ENCODE measurements around the gene THYN1.

Gene THYN1

DNA sequence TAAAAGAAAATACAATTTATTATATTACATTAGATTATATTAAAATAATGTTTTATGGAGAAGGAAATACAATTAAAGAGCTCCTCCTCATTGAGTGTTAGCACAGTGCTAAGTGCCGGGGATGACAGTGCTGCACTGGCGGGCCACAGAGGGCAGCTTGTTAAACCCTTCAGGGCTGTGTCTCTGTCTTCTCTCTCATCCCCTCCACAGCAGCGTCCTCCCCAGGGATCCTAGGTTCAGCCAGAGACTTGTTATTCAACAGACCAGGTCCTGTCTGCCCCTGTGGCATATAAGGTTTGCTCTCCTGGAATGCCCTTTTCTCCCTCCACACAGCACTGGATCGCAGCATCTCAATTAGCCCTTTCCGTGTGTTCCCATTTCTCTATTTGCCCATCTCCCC, 14.2 kb downstream of the THYN1 start:
- Histone ChIP-seq H3K79me2 (ENCODE audit: low read length) (peaks cover 17% of the 10 kb centered on the region), H3K27me3 (replicated peaks; ENCODE audit: insufficient read depth, low read length) (no peaks in the 10 kb centered on the region), H3F3A (ENCODE audit: insufficient read depth, low read length) (no peaks in the 10 kb centered on the region), H3K9me3 (replicated peaks; ENCODE audit: insufficient read depth, low read length) (no peaks in the 10 kb centered on the region), H3K4me2 (ENCODE audit: low read depth, low read length) (no peak overlapping the region), H2AFZ (ENCODE audit: low read length) (no peak overlapping the region), H3K27ac (ENCODE audit: low read length) (no peak overlapping the region), H3K36me3 (replicated peaks; ENCODE audit: insufficient read depth, low read length) (no peaks in the 10 kb centered on the region; the same call in 1 of the 2 replicates), H3K4me3 (ENCODE audit: low read length) (no peak overlapping the region), H4K20me1 (ENCODE audit: insufficient read depth, low read length) (no peaks in the 10 kb centered on the region), H3K9me2 (replicated peaks; ENCODE audit: insufficient read depth, low read length) (no peaks in the 10 kb centered on the region), H3K9ac (ENCODE audit: low read length) (no peak overlapping the region), H3K4me1 (ENCODE audit: low read length) (no peaks in the 10 kb centered on the region)
- no peak for DNase-seq
- TF ChIP-seq EZH2phosphoT487 (IDR thresholded peaks at IDR 0.05; ENCODE audit: low read length) = no peak
- TF ChIP-seq EZH2 (optimal IDR thresholded peaks at IDR 0.05; ENCODE audit: low read depth, low read length) = no peak
- TF ChIP-seq, protein P1, sequence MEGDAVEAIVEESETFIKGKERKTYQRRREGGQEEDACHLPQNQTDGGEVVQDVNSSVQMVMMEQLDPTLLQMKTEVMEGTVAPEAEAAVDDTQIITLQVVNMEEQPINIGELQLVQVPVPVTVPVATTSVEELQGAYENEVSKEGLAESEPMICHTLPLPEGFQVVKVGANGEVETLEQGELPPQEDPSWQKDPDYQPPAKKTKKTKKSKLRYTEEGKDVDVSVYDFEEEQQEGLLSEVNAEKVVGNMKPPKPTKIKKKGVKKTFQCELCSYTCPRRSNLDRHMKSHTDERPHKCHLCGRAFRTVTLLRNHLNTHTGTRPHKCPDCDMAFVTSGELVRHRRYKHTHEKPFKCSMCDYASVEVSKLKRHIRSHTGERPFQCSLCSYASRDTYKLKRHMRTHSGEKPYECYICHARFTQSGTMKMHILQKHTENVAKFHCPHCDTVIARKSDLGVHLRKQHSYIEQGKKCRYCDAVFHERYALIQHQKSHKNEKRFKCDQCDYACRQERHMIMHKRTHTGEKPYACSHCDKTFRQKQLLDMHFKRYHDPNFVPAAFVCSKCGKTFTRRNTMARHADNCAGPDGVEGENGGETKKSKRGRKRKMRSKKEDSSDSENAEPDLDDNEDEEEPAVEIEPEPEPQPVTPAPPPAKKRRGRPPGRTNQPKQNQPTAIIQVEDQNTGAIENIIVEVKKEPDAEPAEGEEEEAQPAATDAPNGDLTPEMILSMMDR (IDR thresholded peaks at IDR 0.05; ENCODE audit: low read length) = no peak

DNA sequence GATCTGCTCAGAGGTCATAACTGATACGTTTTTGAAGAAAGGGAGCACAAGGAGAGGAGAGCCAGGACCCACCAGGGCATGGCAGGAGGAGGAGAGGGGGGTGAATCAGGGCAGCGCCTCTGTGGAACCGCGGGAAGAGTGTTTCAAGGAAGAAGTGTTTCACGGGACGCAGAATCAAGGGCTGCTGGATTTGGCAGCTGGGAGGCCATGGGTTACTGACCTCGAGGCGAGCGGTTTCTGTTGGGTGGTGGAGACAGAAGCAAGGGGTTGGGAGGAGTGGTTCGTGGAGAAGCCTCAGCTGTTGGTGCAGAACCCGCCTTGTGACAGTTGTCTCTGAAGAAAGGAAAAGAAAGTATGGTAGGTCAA, 15.6 kb downstream of the THYN1 start:
- DNase-seq = no peak
- H3K36me3 ChIP-seq (replicated peaks; ENCODE audit: insufficient read depth, low read length) = no peaks in the 10 kb centered on the region
- no peaks in the 10 kb centered on the region for H3K4me1 ChIP-seq (ENCODE audit: low read length)
- H3K9ac ChIP-seq (ENCODE audit: low read length) = no peak overlapping the region
- no peak overlapping the region for H3K4me2 ChIP-seq (ENCODE audit: low read depth, low read length)
- H3K9me3 ChIP-seq (replicated peaks; ENCODE audit: insufficient read depth, low read length) = no peaks in the 10 kb centered on the region
- H3K27ac ChIP-seq (ENCODE audit: low read length) = no peak overlapping the region
- TF ChIP-seq EZH2 (optimal IDR thresholded peaks at IDR 0.05; ENCODE audit: low read depth, low read length) = no peak
- TF ChIP-seq, protein P1 (IDR thresholded peaks at IDR 0.05; ENCODE audit: low read length) = no peak
- no peak for TF ChIP-seq EZH2phosphoT487 (IDR thresholded peaks at IDR 0.05; ENCODE audit: low read length)
- no peaks in the 10 kb centered on the region for H3K9me2 ChIP-seq (replicated peaks; ENCODE audit: insufficient read depth, low read length)
- H3F3A ChIP-seq (ENCODE audit: insufficient read depth, low read length) = no peaks in the 10 kb centered on the region
- H3K79me2 ChIP-seq (ENCODE audit: low read length) = peaks cover 31% of the 10 kb centered on the region
- H4K20me1 ChIP-seq (ENCODE audit: insufficient read depth, low read length) = no peaks in the 10 kb centered on the region
- H2AFZ ChIP-seq (ENCODE audit: low read length) = no peak overlapping the region
- H3K4me3 ChIP-seq (ENCODE audit: low read length) = no peak overlapping the region
- H3K27me3 ChIP-seq (replicated peaks; ENCODE audit: insufficient read depth, low read length) = no peaks in the 10 kb centered on the region

DNA sequence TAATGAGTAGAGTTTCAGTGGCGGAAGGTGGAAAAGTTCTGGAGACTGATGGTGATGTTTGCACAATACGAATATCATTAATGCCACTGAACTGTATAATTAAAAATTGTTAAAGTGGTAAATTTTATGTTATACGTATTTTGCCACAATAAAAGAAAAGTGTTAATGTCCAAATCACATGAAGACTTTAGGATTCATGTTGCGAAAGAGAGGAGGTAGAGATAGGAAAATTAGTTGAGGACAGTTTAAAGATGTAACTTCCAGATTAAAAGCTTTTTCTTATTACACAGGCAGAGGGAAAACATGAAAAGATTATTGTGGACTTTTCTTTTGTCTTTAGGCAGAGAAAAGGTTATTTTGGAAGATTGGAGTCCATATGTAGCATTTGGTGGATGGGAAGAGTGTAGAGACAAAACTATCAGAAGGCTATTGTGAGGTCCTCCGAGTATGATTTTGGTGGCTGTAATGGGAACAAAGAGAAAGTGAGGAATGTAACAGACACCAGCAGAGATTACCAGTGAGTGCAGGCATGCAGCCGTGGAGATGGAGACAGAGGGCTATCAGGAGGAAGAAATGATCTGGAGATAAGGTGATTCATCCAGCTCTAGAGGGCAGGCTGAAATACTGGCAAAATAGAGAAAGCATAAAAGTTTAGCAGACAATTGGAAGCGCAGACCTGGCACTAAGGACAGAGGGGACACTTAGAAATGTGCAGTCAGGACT, 16.2 kb downstream of the THYN1 start:
- H3K4me1 ChIP-seq (ENCODE audit: low read length) = no peaks in the 10 kb centered on the region
- H3K27ac ChIP-seq (ENCODE audit: low read length) = no peak overlapping the region
- no peaks in the 10 kb centered on the region for H4K20me1 ChIP-seq (ENCODE audit: insufficient read depth, low read length)
- H3K79me2 ChIP-seq (ENCODE audit: low read length) = peaks cover 36% of the 10 kb centered on the region
- no peak overlapping the region for H3K4me2 ChIP-seq (ENCODE audit: low read depth, low read length)
- no peak overlapping the region for H3K4me3 ChIP-seq (ENCODE audit: low read length)
- no peaks in the 10 kb centered on the region for H3K36me3 ChIP-seq (replicated peaks; ENCODE audit: insufficient read depth, low read length)
- no peak for DNase-seq
- no peaks in the 10 kb centered on the region for H3K9me2 ChIP-seq (replicated peaks; ENCODE audit: insufficient read depth, low read length)
- H3F3A ChIP-seq (ENCODE audit: insufficient read depth, low read length) = no peaks in the 10 kb centered on the region
- H3K27me3 ChIP-seq (replicated peaks; ENCODE audit: insufficient read depth, low read length) = no peaks in the 10 kb centered on the region
- no peak overlapping the region for H2AFZ ChIP-seq (ENCODE audit: low read length)
- no peak for TF ChIP-seq EZH2 (optimal IDR thresholded peaks at IDR 0.05; ENCODE audit: low read depth, low read length)
- TF ChIP-seq EZH2phosphoT487 (IDR thresholded peaks at IDR 0.05; ENCODE audit: low read length) = no peak
- TF ChIP-seq, protein P1 (IDR thresholded peaks at IDR 0.05; ENCODE audit: low read length) = no peak
- no peak overlapping the region for H3K9ac ChIP-seq (ENCODE audit: low read length)
- no peaks in the 10 kb centered on the region for H3K9me3 ChIP-seq (replicated peaks; ENCODE audit: insufficient read depth, low read length)

Measured in MM.1S (cell line).